Endothelial cell of umbilical vein (primary cell): ENCODE measurements around the gene CALHM5. TPM values are rescaled to one million over a fixed set of nuclear protein-coding genes. Genes with fewer than 3 reads are reported as not detected.

ENCODE experiments used
- BruUV-seq: library from RNA; stranded (reverse); fragments of 400-500 nt; replicated peaks from 2 replicates; lab custom pipeline; 2021; lab: Mats Ljungman, UMichigan
- CTCF ChIA-PET: fragments of 300-600, 350-600 bp; sonication (Branson Sonifier 250); formaldehyde crosslinking; loops from one replicate; lab custom pipeline; 2021; ENCODE audit warnings: antibody characterized with exemption, inconsistent platforms; lab: Charles Lee
- POLR2A ChIA-PET: fragments of 300-600, 350-600 bp; sonication (Branson Sonifier 250); formaldehyde crosslinking; loops from one replicate; lab custom pipeline; 2021; ENCODE audit warnings: antibody characterized with exemption, inconsistent platforms; lab: Charles Lee
- DNase-seq: peaks from one replicate; pipeline ENCODE4 v3.0.0-alpha.2; 2011; ENCODE audit warnings: low read depth, low spot score
- FAIRE-seq: peaks from 2 replicates; lab custom pipeline; 2011; peaks lifted over from hg19 to GRCh38; lab: Jason Lieb, UNC
- H2AFZ ChIP-seq: 2 replicates; pipeline ENCODE4 v1.6.0; 2012; ENCODE audit warnings: low read depth, low read length, control low read depth, inconsistent platforms
- H3K27ac ChIP-seq: 2 replicates; pipeline ENCODE4 v1.5.1; 2011; ENCODE audit warnings: low read depth, mild to moderate bottlenecking, control low read depth, low read length, moderate library complexity; ENCODE audit not compliant: insufficient read depth
- H3K27me3 ChIP-seq, 2 experiments: 2 replicates each; pipeline versions ENCODE4 v1.6.0 to v1.6.1; 2011; ENCODE audit warnings: low read length in 2 of 2, mixed read lengths in 1 of 2; ENCODE audit not compliant: control insufficient read depth in 2 of 2, insufficient read depth in 2 of 2
- H3K36me3 ChIP-seq, 2 experiments: 2 replicates in 1 of 2; 3 replicates in 1 of 2; pipeline ENCODE4 v1.5.1; 2011; ENCODE audit warnings: low read length in 2 of 2, mild to moderate bottlenecking in 1 of 2, moderate library complexity in 1 of 2; ENCODE audit not compliant: control insufficient read depth in 2 of 2, insufficient read depth in 2 of 2; ENCODE audit errors: extremely low read depth in 1 of 2
- H3K4me1 ChIP-seq: 3 replicates; pipeline ENCODE4 v1.5.1; 2011; ENCODE audit warnings: mild to moderate bottlenecking, low read length; ENCODE audit not compliant: control insufficient read depth, insufficient read depth; ENCODE audit errors: extremely low read depth
- H3K4me2 ChIP-seq: 2 replicates; pipeline ENCODE4 v1.6.1; 2011; ENCODE audit warnings: low read length, control low read depth, mixed read lengths; ENCODE audit not compliant: insufficient read depth
- H3K4me3 ChIP-seq, 3 experiments: fragments of 200-600 bp in 1 of 3; sonication (generic), shearing (Covaris generic) in 1 of 3; replicated peaks in 1 of 3; 2 replicates each; pipeline ENCODE4 v1.5.1; 2011 to 2016; ENCODE audit warnings: control low read depth in 3 of 3, low read length in 3 of 3, mild to moderate bottlenecking in 2 of 3, inconsistent platforms in 1 of 3, low read depth in 1 of 3, moderate library complexity in 1 of 3; ENCODE audit not compliant: insufficient read depth in 1 of 3
- H3K79me2 ChIP-seq: 2 replicates; pipeline ENCODE4 v1.6.0; 2012; ENCODE audit warnings: low read length, inconsistent platforms; ENCODE audit not compliant: control insufficient read depth, insufficient read depth
- H3K9ac ChIP-seq: replicated peaks from 2 replicates; pipeline ENCODE3; 2011; ENCODE audit warnings: low read length, control low read depth; ENCODE audit not compliant: insufficient read depth; ENCODE audit errors: extremely low read depth
- H3K9me1 ChIP-seq: replicated peaks from 3 replicates; pipeline ENCODE4 v1.6.0; 2011; ENCODE audit warnings: mild to moderate bottlenecking, low read length; ENCODE audit not compliant: control insufficient read depth, insufficient read depth; ENCODE audit errors: extremely low read depth
- H3K9me3 ChIP-seq: replicated peaks from 2 replicates; pipeline ENCODE4 v1.5.1; 2012; ENCODE audit warnings: low read length, inconsistent platforms; ENCODE audit not compliant: control insufficient read depth, insufficient read depth
- H4K20me1 ChIP-seq: replicated peaks from 2 replicates; pipeline ENCODE3; 2011; ENCODE audit warnings: mild to moderate bottlenecking, low read length; ENCODE audit not compliant: control insufficient read depth, insufficient read depth; ENCODE audit errors: extremely low read depth
- EZH2 ChIP-seq: IDR thresholded peaks from 2 replicates; pipeline ENCODE4 v1.6.1; 2012; ENCODE audit warnings: borderline replicate concordance, low read depth, mild to moderate bottlenecking, moderate library complexity, low read length, inconsistent platforms; ENCODE audit not compliant: severe bottlenecking
- FOS ChIP-seq: IDR thresholded peaks from 2 replicates; pipeline ENCODE4 v1.6.1; 2011; ENCODE audit warnings: mild to moderate bottlenecking, low read length, moderate library complexity, borderline replicate concordance; ENCODE audit not compliant: insufficient read depth
- GATA2 ChIP-seq: IDR thresholded peaks from 2 replicates; pipeline ENCODE4 v1.7.0; 2011; ENCODE audit warnings: low read depth, mild to moderate bottlenecking, moderate library complexity, mixed read lengths, low read length; ENCODE audit not compliant: insufficient read length, insufficient read depth
- JUN ChIP-seq: IDR thresholded peaks from 2 replicates; pipeline ENCODE4 v1.6.1; 2011; ENCODE audit warnings: borderline replicate concordance, low read depth; ENCODE audit not compliant: insufficient read length, insufficient read depth
- MYC ChIP-seq: IDR thresholded peaks from one replicate; pipeline ENCODE4 v1.6.1; 2011; ENCODE audit warnings: mild to moderate bottlenecking, low read depth, low read length
- POLR2A ChIP-seq: IDR thresholded peaks from 2 replicates; pipeline ENCODE4 v1.6.1; 2012; ENCODE audit warnings: low read depth, mild to moderate bottlenecking, control low read depth, low read length
- POLR2AphosphoS5 ChIP-seq: IDR thresholded peaks from 2 replicates; pipeline ENCODE4 v1.6.1; 2012; ENCODE audit warnings: low read depth, mild to moderate bottlenecking, control low read depth, low read length, moderate library complexity; ENCODE audit not compliant: insufficient read depth
- dilution Hi-C: fragments of 300-500 bp; cut with MboI; formaldehyde crosslinking; loops from one replicate; pipeline ENCODE4 v1.15.0; 2019; ENCODE audit warnings: low sequenced_read_pairs; ENCODE audit not compliant: extremely low pct_ligation_motif_present
- intact Hi-C: fragments of 100-400 bp; cut with micrococcal nuclease; formaldehyde crosslinking; loops from one replicate; pipeline ENCODE4 v1.10.0; 2022
- polyA plus RNA-seq, 4 experiments: library from polyadenylated mRNA; depleted of rRNA in 3 of 4; stranded (reverse) in 3 of 4; unstranded in 1 of 4; fragments of >200 nt; gene quantifications; 2 replicates each; pipeline versions ENCODE4 v1.2.1 to v1.2.3, GENCODE V29; 2011 to 2012; ENCODE audit warnings: missing spikeins in 1 of 4
- total RNA-seq: library from RNA; stranded (reverse); gene quantifications from 2 replicates; pipeline ENCODE4 v1.2.3, GENCODE V29; 2021
- TF ChIP-seq, protein P1 (sequence below): IDR thresholded peaks from 2 replicates; pipeline ENCODE4 v1.6.1; 2011; ENCODE audit not compliant: insufficient read depth, insufficient read length
- TF ChIP-seq, protein P2 (sequence below), 2 donors: IDR thresholded peaks; 1 replicate in 1 of 2; 2 replicates in 1 of 2; pipeline ENCODE4 v1.5.1; 2011; ENCODE audit warnings: low read length in 2 of 2, mild to moderate bottlenecking in 2 of 2, moderate library complexity in 2 of 2, control low read depth in 1 of 2, inconsistent platforms in 1 of 2, low read depth in 1 of 2; ENCODE audit not compliant: insufficient read depth in 1 of 2; ENCODE audit errors: extremely low read depth in 1 of 2

Gene CALHM5
- total and polyA plus RNA-seq, 2 donors (not counting 3 experiments of a cell fraction or from before 2014, with no cell fraction given): 4.5 to 6.6 TPM

DNA sequence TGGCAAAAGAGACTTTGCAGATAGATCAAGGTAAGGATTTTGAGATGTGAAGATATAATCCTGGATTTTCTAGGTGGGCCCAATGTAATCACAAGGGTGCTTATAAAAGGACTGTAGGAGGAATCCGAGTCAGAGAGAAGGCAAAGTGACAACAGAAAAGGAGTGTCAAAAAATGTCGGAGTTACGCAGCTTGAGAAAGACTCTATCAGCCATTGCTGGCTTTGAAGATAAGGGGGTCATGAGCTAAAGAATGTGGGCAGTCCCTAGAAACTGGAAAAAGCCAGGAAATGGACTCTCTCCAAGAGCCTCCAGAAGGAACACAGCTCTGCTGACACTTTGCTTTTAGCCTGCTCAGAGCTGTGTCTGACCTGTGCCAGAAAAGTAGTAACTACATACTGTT is 51.2 kb downstream of the CALHM5 start:
- no TSS peak for BruUV-seq
- H3K9ac ChIP-seq: no peak overlapping the region
- H3K4me3 ChIP-seq: no peak overlapping the region
- peak overlapping the region; percentile 73 for H2AFZ ChIP-seq
- ChIA-PET CTCF (interaction anchor here (0.7 to 4.3 kb wide), 21 partner anchors 9 to 345 kb away, joined by 3 to 44 read pairs (median 5); partner anchors contain the start of genes CALHM4, CALHM5, RSPH4A and RWDD1), POLR2A (interaction anchor here (1.1 kb wide), 1 partner anchor 9 kb away, joined by 3 read pairs; the partner anchor contains the start of gene RWDD1)
- H3K36me3 ChIP-seq: no peaks in the 10 kb centered on the region
- H3K9me1 ChIP-seq: no peaks in the 10 kb centered on the region
- H3K4me1 ChIP-seq: peaks cover 6% of the 10 kb centered on the region
- H3K27me3 ChIP-seq: no peaks in the 10 kb centered on the region
- intact Hi-C loops: loop anchor here (5.0 kb wide), 1 partner anchor 285 kb away; no protein-coding TSS in a partner anchor
- no peaks in the 10 kb centered on the region for H4K20me1 ChIP-seq
- DNase-seq (peak; percentile 56), FAIRE-seq (no peak)
- TF ChIP-seq GATA2 (no peak), EZH2 (no peak), MYC (no peak), POLR2AphosphoS5 (no peak), FOS (no peak), POLR2A (no peak), JUN (no peak)
- TF ChIP-seq, protein P1, sequence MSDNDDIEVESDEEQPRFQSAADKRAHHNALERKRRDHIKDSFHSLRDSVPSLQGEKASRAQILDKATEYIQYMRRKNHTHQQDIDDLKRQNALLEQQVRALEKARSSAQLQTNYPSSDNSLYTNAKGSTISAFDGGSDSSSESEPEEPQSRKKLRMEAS: no peak
- TF ChIP-seq, protein P2, sequence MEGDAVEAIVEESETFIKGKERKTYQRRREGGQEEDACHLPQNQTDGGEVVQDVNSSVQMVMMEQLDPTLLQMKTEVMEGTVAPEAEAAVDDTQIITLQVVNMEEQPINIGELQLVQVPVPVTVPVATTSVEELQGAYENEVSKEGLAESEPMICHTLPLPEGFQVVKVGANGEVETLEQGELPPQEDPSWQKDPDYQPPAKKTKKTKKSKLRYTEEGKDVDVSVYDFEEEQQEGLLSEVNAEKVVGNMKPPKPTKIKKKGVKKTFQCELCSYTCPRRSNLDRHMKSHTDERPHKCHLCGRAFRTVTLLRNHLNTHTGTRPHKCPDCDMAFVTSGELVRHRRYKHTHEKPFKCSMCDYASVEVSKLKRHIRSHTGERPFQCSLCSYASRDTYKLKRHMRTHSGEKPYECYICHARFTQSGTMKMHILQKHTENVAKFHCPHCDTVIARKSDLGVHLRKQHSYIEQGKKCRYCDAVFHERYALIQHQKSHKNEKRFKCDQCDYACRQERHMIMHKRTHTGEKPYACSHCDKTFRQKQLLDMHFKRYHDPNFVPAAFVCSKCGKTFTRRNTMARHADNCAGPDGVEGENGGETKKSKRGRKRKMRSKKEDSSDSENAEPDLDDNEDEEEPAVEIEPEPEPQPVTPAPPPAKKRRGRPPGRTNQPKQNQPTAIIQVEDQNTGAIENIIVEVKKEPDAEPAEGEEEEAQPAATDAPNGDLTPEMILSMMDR (IDR thresholded peaks at IDR 0.05; ENCODE audit: extremely low read depth in 1 of 2, insufficient read depth in 1 of 2, low read depth in 1 of 2, low read length in 2 of 2): no peak
- H3K79me2 ChIP-seq: no peaks in the 10 kb centered on the region
- dilution Hi-C loops: no loop called here
- no peak overlapping the region for H3K27ac ChIP-seq
- H3K9me3 ChIP-seq: no peaks in the 10 kb centered on the region
- no peak overlapping the region for H3K4me2 ChIP-seq
